GM23248 (cell line): Measurements from ENCODE around the gene SHE.

Experiments used
- EZH2 ChIP-seq: fragments of 200-600 bp; sonication (generic); IDR thresholded peaks from 2 replicates; pipeline ENCODE4 v1.6.1; 2018; ENCODE audit warnings: antibody characterized with exemption, mild to moderate bottlenecking; ENCODE audit not compliant: insufficient read depth, poor library complexity, severe bottlenecking
- EZH2phosphoT487 ChIP-seq: fragments of 200-600 bp; sonication (generic); IDR thresholded peaks from 2 replicates; pipeline ENCODE4 v1.6.1; 2018; ENCODE audit warnings: antibody characterized with exemption, moderate library complexity, mild to moderate bottlenecking, low read depth; ENCODE audit not compliant: insufficient read depth

DNA sequence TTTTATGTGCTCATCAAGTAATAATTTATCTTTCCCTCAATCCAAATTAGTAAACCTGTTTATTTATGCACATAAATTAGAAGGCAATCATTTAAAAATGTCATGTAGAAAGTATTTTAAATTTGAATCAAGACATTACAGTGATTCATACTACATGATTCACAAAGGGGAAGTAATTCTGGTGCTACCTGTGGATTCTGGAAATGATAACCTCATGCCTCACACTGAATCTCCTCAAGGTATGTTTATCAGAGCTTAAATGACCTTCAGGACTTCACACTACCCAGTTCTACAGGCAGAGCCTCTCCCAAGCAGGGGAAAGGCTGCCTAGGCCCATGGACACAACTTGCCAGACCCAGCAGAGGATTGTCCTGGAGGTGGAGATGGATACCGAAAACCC lies 25.4 kb downstream of the SHE start:
- no peak for TF ChIP-seq EZH2
- no peak for TF ChIP-seq EZH2phosphoT487
